Stimulated activated CD4-positive, alpha-beta T cell treated with anti-CD3 and anti-CD28 coated beads, Interleukin-4, amount 100 ng/mL, for 1 hour (primary cell): ENCODE measurements around the gene FGF2.

Experiments used
- DNase-seq: peaks from one replicate; pipeline ENCODE4 v3.0.0-alpha.2; 2020

The FGF2 gene

GRCh38 chr4:122896270-122896669, 69.6 kb downstream of the FGF2 start:
- DNase-seq, result no peak

DNA sequence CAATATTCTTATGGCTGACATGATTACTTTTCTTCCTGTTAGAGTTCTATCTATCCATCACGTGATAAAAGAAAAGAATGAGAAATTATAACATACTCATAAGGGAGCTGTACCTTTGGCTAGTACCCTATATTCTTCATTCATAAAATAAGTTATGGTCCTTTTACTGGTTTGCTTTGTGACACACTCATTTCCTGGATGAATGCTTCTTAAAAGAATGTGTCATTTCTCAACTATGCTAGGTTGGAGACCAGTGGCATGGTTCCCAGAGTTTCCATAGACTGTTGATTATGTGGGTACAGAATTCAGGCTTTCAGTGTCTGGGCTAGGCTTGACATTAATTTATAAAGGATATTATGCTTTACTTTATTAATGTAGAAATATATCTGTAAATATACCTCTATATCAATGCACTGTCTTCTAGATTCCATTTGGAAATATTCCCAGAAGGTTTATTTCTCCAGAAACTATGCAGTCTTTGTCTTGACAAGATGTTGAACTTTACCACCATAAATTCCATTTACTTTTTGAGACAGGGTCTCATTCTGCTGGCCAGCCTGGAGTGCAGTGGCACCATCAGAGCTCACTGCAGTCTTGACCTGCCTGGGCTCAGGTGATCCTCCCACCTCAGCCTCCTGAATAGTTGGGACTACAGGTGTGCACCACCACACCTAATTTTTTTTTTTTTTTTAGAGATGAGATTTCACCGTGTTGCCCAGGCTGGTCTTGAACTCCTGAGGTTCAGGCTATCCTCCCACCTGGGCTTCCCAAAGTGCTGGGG, 71.9 kb downstream of the FGF2 start:
- DNase-seq, result no peak

DNA sequence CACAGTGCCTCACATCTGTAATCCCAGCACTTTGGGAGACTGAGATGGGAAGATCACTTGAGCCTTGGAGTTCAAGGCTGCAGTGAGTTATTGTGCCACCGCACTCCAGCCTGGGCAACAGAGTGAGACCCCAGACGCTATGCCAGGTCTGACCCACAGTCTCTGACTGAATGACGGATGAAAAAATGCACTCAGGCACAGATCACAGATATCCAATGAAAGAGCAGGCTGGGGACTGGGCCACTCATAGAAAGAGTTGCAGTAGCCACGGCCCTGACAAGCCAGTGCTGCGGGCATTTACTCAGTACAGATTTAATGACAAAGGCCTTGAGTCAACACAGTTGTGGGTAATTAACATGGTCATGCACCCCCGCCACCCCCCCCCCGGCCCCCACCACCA, 73.1 kb downstream of the FGF2 start:
- DNase-seq, result no peak

DNA sequence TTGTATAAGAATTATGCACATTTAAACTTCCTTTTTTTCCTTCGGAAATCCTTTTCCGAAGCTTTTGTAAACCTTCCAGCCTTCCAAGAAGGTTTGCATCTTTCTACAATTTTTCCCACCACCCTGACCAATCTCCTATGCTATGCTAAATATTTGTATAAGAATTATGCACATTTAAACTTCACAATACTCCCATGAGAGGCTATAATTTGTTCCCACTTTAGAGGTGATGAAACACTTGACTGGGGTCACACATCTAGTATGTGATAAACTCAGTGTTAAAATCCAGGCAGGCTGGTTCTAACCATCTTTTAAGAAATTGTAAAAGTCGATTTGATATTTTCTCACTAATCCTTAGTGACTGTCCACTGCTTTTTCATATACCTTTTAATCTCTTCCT, 73.7 kb downstream of the FGF2 start:
- DNase-seq, result no peak

DNA sequence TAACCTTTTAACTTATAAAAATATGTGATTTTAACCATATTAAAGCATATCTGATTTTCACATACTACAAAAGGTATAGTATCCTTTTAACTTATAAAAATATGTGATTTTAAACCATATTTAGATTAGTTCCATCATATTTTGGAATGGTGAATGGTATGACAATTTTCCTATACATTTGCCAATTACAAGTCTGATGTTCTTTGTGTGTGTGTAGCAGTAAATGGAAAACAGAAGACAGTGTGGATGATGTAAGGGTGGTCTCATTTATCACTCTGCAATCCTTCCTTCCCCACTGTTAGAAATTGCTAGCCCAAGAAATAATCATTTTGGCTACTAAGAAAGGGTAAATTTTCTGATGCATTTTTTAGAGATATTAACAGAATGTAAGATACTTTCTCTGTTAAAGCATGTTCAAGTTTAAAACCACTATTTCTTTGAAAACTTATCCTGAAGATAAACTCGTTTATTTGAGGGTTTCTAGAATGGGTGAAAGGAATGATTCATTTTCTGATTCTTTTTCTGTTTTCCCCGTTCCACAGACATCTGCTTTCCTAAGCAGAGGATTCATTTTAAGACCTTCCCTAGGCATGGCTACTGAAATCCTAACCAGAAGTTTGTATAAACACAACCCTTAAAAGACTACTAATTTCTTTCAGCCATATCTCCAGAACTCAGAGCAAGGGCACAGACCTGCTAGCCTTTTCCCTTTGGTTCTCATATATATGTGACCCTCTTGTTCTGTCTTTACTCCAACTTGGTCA, 74.8 kb downstream of the FGF2 start:
- no peak for DNase-seq

DNA sequence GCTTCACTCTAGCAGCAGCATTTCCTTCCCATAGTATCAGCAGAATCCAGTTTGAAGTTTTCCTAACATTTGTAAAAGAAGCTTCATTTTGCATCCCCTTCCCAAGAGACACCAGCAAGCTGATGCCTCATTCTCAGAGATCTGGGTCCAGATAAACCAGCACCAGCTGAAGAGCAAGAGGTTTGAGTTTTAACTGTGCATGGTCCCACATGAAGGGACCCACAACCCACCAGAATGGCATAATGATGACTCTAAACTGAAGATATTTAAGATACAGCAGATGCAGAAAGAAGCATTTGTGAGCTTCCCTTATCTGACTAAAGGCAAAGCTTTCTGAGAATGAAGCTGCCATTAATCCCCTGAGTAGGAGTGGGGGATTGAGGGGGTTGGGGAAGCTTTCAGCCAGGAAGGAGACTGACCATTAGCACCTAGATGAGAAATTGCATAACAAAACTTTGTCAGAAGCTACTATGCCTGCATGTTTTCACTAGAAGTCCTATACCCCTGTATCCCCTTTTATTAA, 77.2 kb downstream of the FGF2 start:
- DNase-seq, result no peak

GRCh38 chr4:122906859-122907305, 80.3 kb downstream of the FGF2 start:
- no peak for DNase-seq

DNA sequence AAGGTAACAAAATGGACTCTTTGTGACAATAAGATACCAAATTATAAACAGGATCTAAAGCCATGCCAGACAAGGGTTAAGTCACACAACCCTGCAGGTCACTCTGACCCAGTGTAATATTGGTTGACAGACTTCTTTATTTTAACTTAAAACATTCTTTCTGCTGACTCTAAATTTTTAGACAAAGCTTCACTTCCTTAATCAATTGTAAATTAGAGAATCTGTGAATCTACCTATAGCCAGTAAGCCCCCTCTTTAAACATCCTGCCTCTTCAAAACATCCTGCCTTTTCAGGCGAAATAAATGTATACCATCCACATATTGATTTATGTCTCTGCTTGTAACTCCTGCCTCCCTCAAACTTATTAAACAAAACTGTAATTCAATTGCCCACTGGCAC, 81.6 kb downstream of the FGF2 start:
- DNase-seq, result no peak

GRCh38 chr4:122909683-122910082, 83.1 kb downstream of the FGF2 start:
- DNase-seq, result no peak

- DNase-seq, result no peak
Measured at GRCh38 chr4:122911588-122911987, 85.0 kb downstream of the FGF2 start.

GRCh38 chr4:122912810-122913575, 86.4 kb downstream of the FGF2 start:
- DNase-seq, result no peak

DNA sequence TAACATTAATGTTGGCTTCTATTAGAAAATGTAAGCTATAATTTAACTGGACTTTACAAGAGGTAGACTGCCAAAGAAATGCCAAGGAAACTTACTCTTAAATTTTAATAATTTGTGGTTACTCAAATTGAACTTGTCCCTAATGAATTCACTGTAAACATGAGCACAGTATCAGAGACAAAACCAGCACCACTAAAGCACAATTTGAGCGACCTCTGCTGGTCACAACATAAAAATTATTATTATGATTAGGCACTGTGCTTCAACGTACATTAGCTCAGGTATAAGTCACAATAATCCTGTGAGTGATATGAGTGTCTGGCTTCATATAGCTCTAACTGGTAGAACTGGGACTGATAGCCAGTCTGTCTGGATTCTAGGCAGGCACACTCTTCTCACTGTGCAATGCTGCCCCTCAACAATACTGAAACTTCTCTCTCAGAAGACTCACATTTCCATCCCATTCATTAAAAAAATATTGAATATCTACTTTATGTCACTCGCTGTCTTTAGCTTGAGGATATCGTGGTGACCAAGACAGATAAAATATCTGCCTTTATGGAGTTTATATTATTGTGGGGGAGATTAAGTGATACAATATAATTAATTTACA, 87.8 kb downstream of the FGF2 start:
- DNase-seq, result no peak

GRCh38 chr4:122914938-122915337, 88.3 kb downstream of the FGF2 start:
- DNase-seq, result no peak

- no peak for DNase-seq
Measured at GRCh38 chr4:122917731-122918130, 91.1 kb downstream of the FGF2 start.

DNA sequence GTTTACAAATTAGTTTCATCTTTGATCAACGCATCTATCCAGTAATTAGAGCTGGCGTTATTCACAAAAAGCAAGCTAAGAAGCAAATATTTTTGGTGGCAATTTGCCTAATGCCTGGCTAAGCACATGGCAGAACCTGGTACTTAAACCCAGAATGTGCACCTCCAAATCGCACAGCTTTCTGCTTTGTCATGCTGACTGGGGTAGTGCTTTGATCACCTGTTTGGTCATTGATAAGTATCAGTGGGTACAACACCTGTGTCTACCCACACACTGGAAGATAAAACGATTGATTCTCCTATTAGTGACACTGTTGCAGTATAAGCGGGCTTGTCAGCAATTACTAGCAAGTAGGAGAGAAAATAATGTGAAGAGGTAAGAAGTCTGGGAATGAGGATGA, 93.8 kb downstream of the FGF2 start:
- DNase-seq, result no peak

- DNase-seq, result no peak
Measured at GRCh38 chr4:122921300-122921699, 94.7 kb downstream of the FGF2 start.

- DNase-seq, result peak; percentile 37
Measured at GRCh38 chr4:122921971-122922876, 95.6 kb downstream of the FGF2 start, which contains the start of gene NUDT6. TSS of gene NUDT6 (minus strand) at chr4:122922597. CDS start at chr4:122922572, 25 bp downstream.

DNA sequence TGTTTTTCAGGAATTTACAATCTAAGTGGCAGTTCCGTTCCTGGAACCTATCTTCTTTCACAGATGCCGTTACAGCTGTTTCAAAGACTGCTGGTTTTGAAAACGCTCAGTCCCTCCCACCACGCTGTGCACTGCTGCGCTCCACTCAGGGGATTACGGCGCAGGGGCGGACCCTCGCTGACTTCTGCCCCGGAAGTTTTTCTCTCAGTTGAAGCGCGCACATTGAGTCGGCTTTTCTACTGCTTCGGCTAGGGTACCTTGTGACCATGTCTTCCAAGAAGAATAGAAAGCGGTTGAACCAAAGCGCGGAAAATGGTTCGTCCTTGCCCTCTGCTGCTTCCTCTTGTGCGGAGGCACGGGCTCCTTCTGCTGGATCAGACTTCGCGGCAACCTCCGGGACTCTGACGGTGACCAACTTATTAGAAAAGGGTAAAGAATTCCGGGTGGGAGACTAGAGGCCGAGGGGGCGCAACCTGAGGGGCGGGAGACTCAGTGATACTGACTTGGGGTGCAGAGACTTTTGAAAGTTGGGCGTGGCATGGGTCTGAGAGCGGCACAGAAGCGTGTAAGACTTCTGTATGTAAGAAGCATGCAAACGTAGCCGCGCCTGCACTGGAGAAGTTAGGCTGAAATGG, 96.4 kb downstream of the FGF2 start:
- DNase-seq, result peak; percentile 86

GRCh38 chr4:122928930-122929329, 102.3 kb downstream of the FGF2 start:
- DNase-seq, result no peak

DNA sequence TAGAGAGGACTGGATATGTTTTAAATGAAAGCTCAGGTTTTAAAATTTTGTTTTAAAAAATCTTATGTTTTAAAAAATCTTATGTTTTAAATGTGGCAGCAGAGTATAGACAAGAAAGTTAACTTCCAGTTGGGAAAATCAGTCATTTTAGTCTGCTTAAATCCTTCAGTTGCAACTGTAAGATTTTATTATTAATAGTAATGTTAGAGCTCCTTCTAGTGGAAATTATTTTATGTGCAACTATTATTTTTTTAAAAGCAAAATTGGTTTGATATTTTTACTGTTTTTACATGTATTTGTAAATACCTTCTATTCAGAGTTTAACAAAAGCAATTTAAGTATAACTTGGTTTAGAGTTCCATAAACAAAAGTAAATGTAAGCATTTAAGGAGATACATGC, 104.2 kb downstream of the FGF2 start:
- no peak for DNase-seq

DNA sequence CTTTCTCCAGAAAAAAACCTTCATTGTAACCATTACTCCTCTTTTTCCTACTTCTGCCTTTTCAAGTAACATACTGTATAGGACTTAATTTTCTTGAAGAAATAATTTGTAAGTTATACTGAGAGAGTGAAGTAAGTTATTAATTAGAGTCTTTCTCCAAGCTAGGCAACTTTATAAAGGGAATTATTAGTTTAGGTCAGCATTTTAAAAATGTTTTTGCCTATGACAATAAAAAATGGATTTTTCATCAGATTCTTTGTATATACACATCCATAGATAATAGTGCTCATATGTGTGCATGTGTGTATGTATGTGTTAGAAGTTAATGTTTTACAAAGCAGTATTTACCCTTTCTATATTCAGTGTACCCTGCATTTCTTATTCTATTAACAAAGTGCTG, 106.1 kb downstream of the FGF2 start:
- DNase-seq, result no peak
